IPS-20b (cell line): Measurements from ENCODE around the gene RAB11FIP4.
A peak's percentile ranks its signal among the peaks of the same experiment; 100 is the strongest.

Experiments
- H3K27ac ChIP-seq: one replicate; pipeline ENCODE4 v1.5.1; 2013; ENCODE audit warnings: low read length
- H3K27me3 ChIP-seq: 2 replicates; pipeline ENCODE4 v1.6.1; 2013; ENCODE audit warnings: mild to moderate bottlenecking, low read length, inconsistent platforms; ENCODE audit not compliant: insufficient read depth
- H3K36me3 ChIP-seq: 2 replicates; pipeline ENCODE4 v1.6.1; 2013; ENCODE audit warnings: low read depth, mild to moderate bottlenecking, inconsistent platforms, low read length, moderate library complexity; ENCODE audit not compliant: insufficient read depth
- H3K4me1 ChIP-seq: 2 replicates; pipeline ENCODE4 v1.6.1; 2013; ENCODE audit warnings: mild to moderate bottlenecking, control low read depth, inconsistent platforms, low read length, moderate library complexity; ENCODE audit not compliant: insufficient read depth
- H3K4me3 ChIP-seq: 2 replicates; pipeline ENCODE4 v1.5.1; 2013; ENCODE audit warnings: mild to moderate bottlenecking, low read length, inconsistent platforms
- H3K9ac ChIP-seq: 2 replicates; pipeline ENCODE4 v1.6.1; 2013; ENCODE audit warnings: low read depth, mild to moderate bottlenecking, inconsistent platforms, low read length, moderate library complexity
- H3K9me3 ChIP-seq: 2 replicates; pipeline ENCODE4 v1.6.1; 2013; ENCODE audit warnings: mild to moderate bottlenecking, low read depth, low read length, inconsistent platforms; ENCODE audit not compliant: insufficient read depth

The RAB11FIP4 gene

GRCh38 chr17:31492880-31493655 lies 101.6 kb downstream of the RAB11FIP4 start:
- Histone ChIP-seq H3K36me3 (no peaks in the 10 kb centered on the region), H3K4me1 (peaks cover 31% of the 10 kb centered on the region), H3K9ac (no peak overlapping the region), H3K9me3 (no peaks in the 10 kb centered on the region), H3K27me3 (peaks cover 13% of the 10 kb centered on the region), H3K27ac (no peak overlapping the region), H3K4me3 (no peak overlapping the region)

GRCh38 chr17:31493656-31494155 lies 102.2 kb downstream of the RAB11FIP4 start:
- Histone ChIP-seq H3K9ac (no peak overlapping the region), H3K27ac (no peak overlapping the region)

GRCh38 chr17:31494259-31495021 lies 103.0 kb downstream of the RAB11FIP4 start:
- H3K36me3 ChIP-seq, result no peaks in the 10 kb centered on the region
- no peak overlapping the region for H3K4me3 ChIP-seq
- H3K9me3 ChIP-seq, result no peaks in the 10 kb centered on the region
- peaks cover under 1% of the 10 kb centered on the region; the same call in 1 of the 2 replicates for H3K27me3 ChIP-seq
- peaks cover 28% of the 10 kb centered on the region for H3K4me1 ChIP-seq
- no peak overlapping the region for H3K27ac ChIP-seq
- H3K9ac ChIP-seq, result no peak overlapping the region

More at GRCh38 chr17:31493656-31494155, 102.2 kb downstream of the RAB11FIP4 start:
- Histone ChIP-seq H3K4me3 (no peak overlapping the region), H3K4me1 (peaks cover 31% of the 10 kb centered on the region), H3K9me3 (no peaks in the 10 kb centered on the region), H3K27me3 (peaks cover 8% of the 10 kb centered on the region), H3K36me3 (no peaks in the 10 kb centered on the region)

GRCh38 chr17:31495022-31495885 lies 103.8 kb downstream of the RAB11FIP4 start:
- H3K4me1 ChIP-seq, result peaks cover 30% of the 10 kb centered on the region

GRCh38 chr17:31496097-31496496 lies 104.6 kb downstream of the RAB11FIP4 start:
- no peaks in the 10 kb centered on the region for H3K36me3 ChIP-seq
- no peak overlapping the region for H3K4me3 ChIP-seq
- H3K27me3 ChIP-seq, result no peaks in the 10 kb centered on the region
- no peak overlapping the region for H3K27ac ChIP-seq
- H3K9me3 ChIP-seq, result no peaks in the 10 kb centered on the region
- H3K9ac ChIP-seq, result no peak overlapping the region
- peaks cover 21% of the 10 kb centered on the region; the same call in 1 of the 2 replicates for H3K4me1 ChIP-seq

More at GRCh38 chr17:31495022-31495885, 103.8 kb downstream of the RAB11FIP4 start:
- Histone ChIP-seq H3K9ac (no peak overlapping the region), H3K4me3 (no peak overlapping the region), H3K27me3 (no peaks in the 10 kb centered on the region), H3K9me3 (no peaks in the 10 kb centered on the region), H3K36me3 (no peaks in the 10 kb centered on the region), H3K27ac (no peak overlapping the region)

- no peaks in the 10 kb centered on the region for H3K9me3 ChIP-seq
- no peaks in the 10 kb centered on the region for H3K36me3 ChIP-seq
- H3K4me3 ChIP-seq, result no peak overlapping the region
- H3K27ac ChIP-seq, result no peak overlapping the region
- H3K9ac ChIP-seq, result no peak overlapping the region
- H3K27me3 ChIP-seq, result no peaks in the 10 kb centered on the region
- peaks cover 21% of the 10 kb centered on the region; the same call in 1 of the 2 replicates for H3K4me1 ChIP-seq
Observed at GRCh38 chr17:31496601-31497000, 105.1 kb downstream of the RAB11FIP4 start.

GRCh38 chr17:31497431-31497830 lies 106.0 kb downstream of the RAB11FIP4 start:
- no peaks in the 10 kb centered on the region for H3K27me3 ChIP-seq
- no peak overlapping the region for H3K4me3 ChIP-seq
- no peaks in the 10 kb centered on the region for H3K9me3 ChIP-seq
- no peak overlapping the region for H3K9ac ChIP-seq
- H3K36me3 ChIP-seq, result no peaks in the 10 kb centered on the region
- peaks cover 21% of the 10 kb centered on the region; the same call in 1 of the 2 replicates for H3K4me1 ChIP-seq
- no peak overlapping the region for H3K27ac ChIP-seq

GRCh38 chr17:31497994-31498826 lies 106.7 kb downstream of the RAB11FIP4 start:
- Histone ChIP-seq H3K9ac (no peak overlapping the region), H3K36me3 (no peaks in the 10 kb centered on the region), H3K4me3 (no peak overlapping the region), H3K27me3 (no peaks in the 10 kb centered on the region), H3K9me3 (no peaks in the 10 kb centered on the region), H3K27ac (no peak overlapping the region), H3K4me1 (peaks cover 21% of the 10 kb centered on the region; the same call in 1 of the 2 replicates)

GRCh38 chr17:31499771-31500554 lies 108.5 kb downstream of the RAB11FIP4 start:
- H3K27ac ChIP-seq, result peak overlapping the region; percentile 77
- H3K4me3 ChIP-seq, result peak overlapping the region; percentile 46; the same call in 1 of the 2 replicates
- no peaks in the 10 kb centered on the region for H3K27me3 ChIP-seq
- no peaks in the 10 kb centered on the region for H3K36me3 ChIP-seq
- peaks cover 22% of the 10 kb centered on the region; the same call in 1 of the 2 replicates for H3K4me1 ChIP-seq
- H3K9ac ChIP-seq, result peak overlapping the region; percentile 75; the same call in 1 of the 2 replicates
- H3K9me3 ChIP-seq, result no peaks in the 10 kb centered on the region

- Histone ChIP-seq H3K27ac (no peak overlapping the region), H3K9ac (no peak overlapping the region), H3K27me3 (no peaks in the 10 kb centered on the region), H3K4me3 (no peak overlapping the region), H3K4me1 (0 out of 2 replicates have a peak, but pooled peaks cover 5% of the 10 kb centered on the region), H3K36me3 (no peaks in the 10 kb centered on the region), H3K9me3 (no peaks in the 10 kb centered on the region)
Observed at GRCh38 chr17:31506517-31506916, 115.0 kb downstream of the RAB11FIP4 start.
